Osteoblast (primary cell): ENCODE data around the gene MEOX1. TPM values are rescaled to one million over a fixed set of nuclear protein-coding genes. Genes with fewer than 3 reads are reported as not detected.

Source experiments
- DNase-seq: peaks from one replicate; pipeline ENCODE4 v3.0.0; 2011; ENCODE audit warnings: low spot score, mixed read lengths; ENCODE audit not compliant: insufficient read length; ENCODE audit errors: missing footprints
- H2AFZ ChIP-seq: 2 replicates; pipeline ENCODE4 v1.6.0; 2011; ENCODE audit warnings: mild to moderate bottlenecking, low read length
- H3K27ac ChIP-seq: 2 replicates; pipeline ENCODE4 v1.5.1; 2011; ENCODE audit warnings: mild to moderate bottlenecking, low read depth, low read length, moderate library complexity
- H3K27me3 ChIP-seq: 2 replicates; pipeline ENCODE4 v1.6.0; 2012; ENCODE audit warnings: mild to moderate bottlenecking, control low read depth, inconsistent platforms, low read length, moderate library complexity; ENCODE audit not compliant: insufficient read depth
- H3K36me3 ChIP-seq: 2 replicates; pipeline ENCODE4 v1.5.1; 2011; ENCODE audit warnings: mild to moderate bottlenecking, low read length, control low read depth, moderate library complexity; ENCODE audit not compliant: insufficient read depth
- H3K4me1 ChIP-seq: 2 replicates; pipeline ENCODE4 v1.5.1; 2011; ENCODE audit warnings: mild to moderate bottlenecking, low read length, control low read depth, moderate library complexity; ENCODE audit not compliant: insufficient read depth
- H3K4me2 ChIP-seq: 2 replicates; pipeline ENCODE4 v1.6.0; 2011; ENCODE audit warnings: mild to moderate bottlenecking, low read length; ENCODE audit not compliant: insufficient read depth
- H3K4me3 ChIP-seq: fragments of 200-600 bp; sonication (generic); 3 replicates; pipeline ENCODE4 v1.5.1; 2012; ENCODE audit warnings: mild to moderate bottlenecking, low read length, inconsistent platforms; ENCODE audit not compliant: insufficient read depth
- H3K79me2 ChIP-seq: 2 replicates; pipeline ENCODE4 v1.6.0; 2012; ENCODE audit warnings: mild to moderate bottlenecking, low read length, control low read depth, inconsistent platforms; ENCODE audit not compliant: insufficient read depth
- H3K9me3 ChIP-seq: 2 replicates; pipeline ENCODE4 v1.5.1; 2011; ENCODE audit warnings: low read depth, low read length, control low read depth
- H4K20me1 ChIP-seq: 2 replicates; pipeline ENCODE4 v1.6.0; 2012; ENCODE audit warnings: mild to moderate bottlenecking, low read length, control low read depth; ENCODE audit not compliant: insufficient read depth
- total RNA-seq: library from RNA; depleted of rRNA; stranded (reverse); fragments of >200 nt; gene quantifications from 2 replicates; pipeline ENCODE4 v1.2.3, GENCODE V29; 2012
- TF ChIP-seq, protein P1 (sequence below): IDR thresholded peaks from 2 replicates; pipeline ENCODE4 v1.5.1; 2011; ENCODE audit warnings: mild to moderate bottlenecking, low read depth, low read length, moderate library complexity; ENCODE audit errors: extremely low read depth

The MEOX1 gene
- total RNA-seq, 1 donor: under 0.01 TPM

DNA sequence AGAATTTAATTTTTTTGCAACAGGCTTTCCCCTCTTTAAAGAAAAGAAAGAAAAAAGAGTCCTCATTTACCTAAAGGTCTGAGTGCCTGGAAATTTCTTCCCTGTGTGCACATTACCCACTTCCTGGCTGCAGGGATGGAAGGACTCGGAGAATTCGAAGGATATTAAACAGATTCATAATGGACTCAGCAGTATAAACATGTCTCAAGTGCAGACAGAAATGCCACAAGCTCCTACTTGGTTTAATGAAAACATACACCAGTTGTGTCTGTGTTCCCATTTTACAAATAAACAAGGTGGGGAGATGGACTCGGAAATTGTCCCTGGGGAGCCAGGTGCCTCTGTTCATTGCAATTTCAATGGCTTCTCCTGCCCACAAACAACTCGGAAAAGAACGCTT, 47.2 kb downstream of the MEOX1 start:
- H3K4me3 ChIP-seq: no peak overlapping the region
- no peak for DNase-seq
- H3K27ac ChIP-seq: no peak overlapping the region
- no peaks in the 10 kb centered on the region for H3K79me2 ChIP-seq
- no peaks in the 10 kb centered on the region for H3K4me1 ChIP-seq
- TF ChIP-seq, protein P1, sequence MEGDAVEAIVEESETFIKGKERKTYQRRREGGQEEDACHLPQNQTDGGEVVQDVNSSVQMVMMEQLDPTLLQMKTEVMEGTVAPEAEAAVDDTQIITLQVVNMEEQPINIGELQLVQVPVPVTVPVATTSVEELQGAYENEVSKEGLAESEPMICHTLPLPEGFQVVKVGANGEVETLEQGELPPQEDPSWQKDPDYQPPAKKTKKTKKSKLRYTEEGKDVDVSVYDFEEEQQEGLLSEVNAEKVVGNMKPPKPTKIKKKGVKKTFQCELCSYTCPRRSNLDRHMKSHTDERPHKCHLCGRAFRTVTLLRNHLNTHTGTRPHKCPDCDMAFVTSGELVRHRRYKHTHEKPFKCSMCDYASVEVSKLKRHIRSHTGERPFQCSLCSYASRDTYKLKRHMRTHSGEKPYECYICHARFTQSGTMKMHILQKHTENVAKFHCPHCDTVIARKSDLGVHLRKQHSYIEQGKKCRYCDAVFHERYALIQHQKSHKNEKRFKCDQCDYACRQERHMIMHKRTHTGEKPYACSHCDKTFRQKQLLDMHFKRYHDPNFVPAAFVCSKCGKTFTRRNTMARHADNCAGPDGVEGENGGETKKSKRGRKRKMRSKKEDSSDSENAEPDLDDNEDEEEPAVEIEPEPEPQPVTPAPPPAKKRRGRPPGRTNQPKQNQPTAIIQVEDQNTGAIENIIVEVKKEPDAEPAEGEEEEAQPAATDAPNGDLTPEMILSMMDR: no peak
- H3K36me3 ChIP-seq: no peaks in the 10 kb centered on the region
- no peaks in the 10 kb centered on the region for H4K20me1 ChIP-seq
- H3K4me2 ChIP-seq: no peak overlapping the region
- H2AFZ ChIP-seq: no peak overlapping the region
- no peaks in the 10 kb centered on the region for H3K9me3 ChIP-seq
- peaks cover 5% of the 10 kb centered on the region for H3K27me3 ChIP-seq

DNA sequence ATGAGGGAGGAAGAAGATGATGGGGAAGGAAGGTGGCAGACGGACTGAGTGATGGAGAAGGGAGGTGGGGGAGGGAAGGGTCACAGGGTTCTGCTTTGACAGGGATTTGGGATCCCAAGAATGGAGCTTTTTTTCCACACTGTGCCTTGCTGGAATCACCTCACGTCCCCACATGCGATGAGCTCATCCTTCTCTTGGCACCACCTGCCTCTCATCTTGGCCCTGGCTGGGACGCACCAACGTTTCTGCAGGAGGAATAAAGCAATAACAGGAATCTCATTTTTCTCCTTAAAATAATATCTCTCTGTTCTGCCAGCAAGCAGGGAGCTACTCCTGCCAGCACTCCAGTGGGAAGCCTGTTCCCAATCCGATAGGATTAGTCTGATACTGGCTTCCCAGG, 47.8 kb downstream of the MEOX1 start:
- no peaks in the 10 kb centered on the region for H3K4me1 ChIP-seq
- no peaks in the 10 kb centered on the region for H3K79me2 ChIP-seq
- H2AFZ ChIP-seq: no peak overlapping the region
- DNase-seq: no peak
- peaks cover 5% of the 10 kb centered on the region for H3K27me3 ChIP-seq
- no peaks in the 10 kb centered on the region for H3K9me3 ChIP-seq
- H3K4me2 ChIP-seq: no peak overlapping the region
- TF ChIP-seq, protein P1: no peak
- no peaks in the 10 kb centered on the region for H3K36me3 ChIP-seq
- H3K4me3 ChIP-seq: no peak overlapping the region
- no peaks in the 10 kb centered on the region for H4K20me1 ChIP-seq
- no peak overlapping the region for H3K27ac ChIP-seq

DNA sequence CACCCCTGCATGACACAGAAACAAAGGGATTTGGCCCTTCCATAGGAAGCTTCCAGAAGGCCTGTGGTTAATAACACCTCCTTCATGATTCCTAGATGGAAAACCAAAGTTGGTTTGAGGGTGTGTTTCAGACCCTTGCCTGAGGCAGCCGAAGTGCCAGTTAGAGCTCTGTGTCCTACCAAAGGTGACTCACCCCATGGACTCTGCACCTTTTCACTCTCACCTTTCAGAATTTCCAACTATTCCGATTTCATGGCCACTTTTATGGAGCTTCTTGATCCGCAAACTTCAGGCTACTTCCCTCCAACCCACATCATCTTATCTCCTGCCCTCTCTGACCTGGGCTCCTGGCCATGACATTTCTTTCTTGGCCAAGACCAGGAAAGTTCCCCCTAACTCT, 49.2 kb downstream of the MEOX1 start:
- Histone ChIP-seq H3K36me3 (no peaks in the 10 kb centered on the region), H3K79me2 (no peaks in the 10 kb centered on the region), H3K4me2 (no peak overlapping the region), H3K4me1 (peaks cover 2% of the 10 kb centered on the region), H3K9me3 (no peaks in the 10 kb centered on the region), H3K27ac (no peak overlapping the region), H3K4me3 (no peak overlapping the region), H2AFZ (no peak overlapping the region), H4K20me1 (no peaks in the 10 kb centered on the region), H3K27me3 (peaks cover 4% of the 10 kb centered on the region)
- TF ChIP-seq, protein P1: no peak
- DNase-seq: no peak

DNA sequence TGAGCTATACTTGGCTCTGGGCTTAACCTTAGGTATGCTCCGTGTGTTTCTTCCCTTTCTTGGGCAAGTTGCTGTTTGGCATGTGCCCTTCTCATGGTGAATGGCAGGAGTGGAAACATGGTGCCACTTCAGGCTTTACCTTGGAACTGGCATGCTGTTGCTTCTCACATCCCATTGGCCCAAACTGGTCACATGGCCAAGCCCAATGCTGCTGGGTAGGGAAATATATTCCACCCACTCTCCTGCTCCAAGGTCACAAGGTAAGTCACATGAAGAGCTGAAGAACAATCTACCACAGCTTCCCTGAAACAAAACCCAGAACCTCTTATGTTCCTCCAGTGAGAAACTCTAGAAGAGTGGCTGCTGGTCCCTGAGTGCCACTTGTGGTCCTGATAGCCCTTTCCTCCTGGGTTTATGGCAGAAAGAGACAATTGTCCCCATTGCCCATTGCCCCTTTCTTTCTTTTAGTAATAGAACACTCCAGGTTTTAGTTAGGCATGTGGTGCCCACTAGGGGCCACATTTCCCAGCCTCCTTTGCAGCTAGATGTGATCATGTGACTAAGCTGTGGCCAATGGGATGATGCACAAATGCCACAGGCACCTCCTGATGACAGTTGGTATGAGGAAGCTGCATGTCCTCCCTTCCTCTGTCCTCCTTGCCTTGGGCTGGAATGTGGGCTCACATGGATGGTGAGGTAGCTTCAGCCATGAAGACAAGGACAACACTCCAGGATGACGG, 50.3 kb downstream of the MEOX1 start:
- Histone ChIP-seq H3K79me2 (no peaks in the 10 kb centered on the region), H3K4me3 (no peak overlapping the region), H3K4me2 (no peak overlapping the region), H3K9me3 (no peaks in the 10 kb centered on the region), H3K4me1 (peaks cover 2% of the 10 kb centered on the region), H2AFZ (no peak overlapping the region), H3K27ac (no peak overlapping the region), H4K20me1 (no peaks in the 10 kb centered on the region), H3K27me3 (peaks cover 4% of the 10 kb centered on the region), H3K36me3 (no peaks in the 10 kb centered on the region)
- TF ChIP-seq, protein P1: no peak
- DNase-seq: no peak
